ENCODE measurements around the gene BHLHE41.
A peak's percentile ranks its signal among the peaks of the same experiment; 100 is the strongest.

The BHLHE41 gene

GRCh38 chr12:26127404-26127803, 2.6 kb upstream of the BHLHE41 start:
- TF ChIP-seq, protein P1, sequence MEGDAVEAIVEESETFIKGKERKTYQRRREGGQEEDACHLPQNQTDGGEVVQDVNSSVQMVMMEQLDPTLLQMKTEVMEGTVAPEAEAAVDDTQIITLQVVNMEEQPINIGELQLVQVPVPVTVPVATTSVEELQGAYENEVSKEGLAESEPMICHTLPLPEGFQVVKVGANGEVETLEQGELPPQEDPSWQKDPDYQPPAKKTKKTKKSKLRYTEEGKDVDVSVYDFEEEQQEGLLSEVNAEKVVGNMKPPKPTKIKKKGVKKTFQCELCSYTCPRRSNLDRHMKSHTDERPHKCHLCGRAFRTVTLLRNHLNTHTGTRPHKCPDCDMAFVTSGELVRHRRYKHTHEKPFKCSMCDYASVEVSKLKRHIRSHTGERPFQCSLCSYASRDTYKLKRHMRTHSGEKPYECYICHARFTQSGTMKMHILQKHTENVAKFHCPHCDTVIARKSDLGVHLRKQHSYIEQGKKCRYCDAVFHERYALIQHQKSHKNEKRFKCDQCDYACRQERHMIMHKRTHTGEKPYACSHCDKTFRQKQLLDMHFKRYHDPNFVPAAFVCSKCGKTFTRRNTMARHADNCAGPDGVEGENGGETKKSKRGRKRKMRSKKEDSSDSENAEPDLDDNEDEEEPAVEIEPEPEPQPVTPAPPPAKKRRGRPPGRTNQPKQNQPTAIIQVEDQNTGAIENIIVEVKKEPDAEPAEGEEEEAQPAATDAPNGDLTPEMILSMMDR (IDR thresholded peaks at IDR 0.05; ENCODE audit: borderline replicate concordance, insufficient read depth, low read depth, low read length): no peak

DNA sequence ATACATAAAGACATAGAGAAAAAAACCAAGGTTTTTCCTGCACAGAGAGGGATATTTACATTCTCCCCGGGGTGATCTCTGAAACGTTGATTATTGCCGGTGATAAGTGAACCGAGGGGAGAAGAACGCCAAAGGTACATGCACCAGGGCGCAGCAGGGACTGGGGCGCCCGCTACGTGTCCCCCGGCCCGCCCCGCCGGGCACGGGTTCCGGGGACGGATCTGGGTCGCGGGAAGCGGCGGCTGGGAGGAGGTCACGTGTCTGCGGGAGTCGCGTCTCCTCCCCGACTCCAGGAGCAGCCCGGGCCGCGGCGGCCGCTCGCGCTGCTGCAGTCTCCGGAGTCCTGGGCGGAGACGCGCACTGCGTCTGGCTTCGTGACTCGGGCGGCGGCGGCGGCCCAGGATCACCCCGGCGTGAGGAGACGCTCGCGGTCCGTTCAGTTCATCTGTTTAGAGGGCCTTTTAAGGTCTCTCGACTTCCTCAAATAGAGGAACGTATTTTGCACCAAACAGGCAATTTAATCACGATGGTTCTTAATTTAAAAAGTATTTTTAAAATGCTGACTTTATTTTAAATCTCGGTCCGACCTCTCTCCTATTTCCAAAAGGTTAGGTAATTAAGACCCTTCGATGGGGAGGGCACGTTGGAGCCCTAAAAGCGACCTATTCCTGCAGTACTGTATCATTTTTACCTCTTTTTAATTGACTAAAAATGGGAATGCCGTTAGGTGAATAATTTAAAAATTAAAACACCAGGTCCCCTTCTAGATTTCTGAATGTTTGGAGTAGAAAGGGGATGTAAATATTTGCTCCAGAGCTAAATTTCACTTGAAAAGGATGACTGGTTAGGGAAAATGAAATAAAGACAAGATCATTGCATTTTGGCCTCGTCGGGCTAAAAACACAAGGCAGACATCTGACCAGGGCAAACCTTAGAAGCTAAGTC, 1.8 kb upstream of the BHLHE41 start:
- TF ChIP-seq, protein P1 (IDR thresholded peaks at IDR 0.05; ENCODE audit: borderline replicate concordance, insufficient read depth, low read depth, low read length): no peak
- H3K4me3 ChIP-seq (ENCODE audit: low read depth, low read length): peak overlapping the region; percentile 60

More at GRCh38 chr12:26127404-26127803, 2.6 kb upstream of the BHLHE41 start:
- no peak overlapping the region for H3K4me3 ChIP-seq (ENCODE audit: low read depth, low read length)

GRCh38 chr12:26125400-26126339, 833 bp upstream of the BHLHE41 start:
- H3K4me3 ChIP-seq (ENCODE audit: low read depth, low read length): peak overlapping the region; percentile 60
- TF ChIP-seq, protein P1 (IDR thresholded peaks at IDR 0.05; ENCODE audit: borderline replicate concordance, insufficient read depth, low read depth, low read length): no peak

GRCh38 chr12:26123482-26123980, 1.3 kb downstream of the BHLHE41 start:
- H3K4me3 ChIP-seq (ENCODE audit: low read depth, low read length): peak overlapping the region; percentile 62
- TF ChIP-seq, protein P1 (IDR thresholded peaks at IDR 0.05; ENCODE audit: borderline replicate concordance, insufficient read depth, low read depth, low read length): no peak

- peak overlapping the region; percentile 62 for H3K4me3 ChIP-seq (ENCODE audit: low read depth, low read length)
- TF ChIP-seq, protein P1 (IDR thresholded peaks at IDR 0.05; ENCODE audit: borderline replicate concordance, insufficient read depth, low read depth, low read length): no peak
These were observed 2.0 kb downstream of the BHLHE41 start for GRCh38 chr12:26122681-26123481.

DNA sequence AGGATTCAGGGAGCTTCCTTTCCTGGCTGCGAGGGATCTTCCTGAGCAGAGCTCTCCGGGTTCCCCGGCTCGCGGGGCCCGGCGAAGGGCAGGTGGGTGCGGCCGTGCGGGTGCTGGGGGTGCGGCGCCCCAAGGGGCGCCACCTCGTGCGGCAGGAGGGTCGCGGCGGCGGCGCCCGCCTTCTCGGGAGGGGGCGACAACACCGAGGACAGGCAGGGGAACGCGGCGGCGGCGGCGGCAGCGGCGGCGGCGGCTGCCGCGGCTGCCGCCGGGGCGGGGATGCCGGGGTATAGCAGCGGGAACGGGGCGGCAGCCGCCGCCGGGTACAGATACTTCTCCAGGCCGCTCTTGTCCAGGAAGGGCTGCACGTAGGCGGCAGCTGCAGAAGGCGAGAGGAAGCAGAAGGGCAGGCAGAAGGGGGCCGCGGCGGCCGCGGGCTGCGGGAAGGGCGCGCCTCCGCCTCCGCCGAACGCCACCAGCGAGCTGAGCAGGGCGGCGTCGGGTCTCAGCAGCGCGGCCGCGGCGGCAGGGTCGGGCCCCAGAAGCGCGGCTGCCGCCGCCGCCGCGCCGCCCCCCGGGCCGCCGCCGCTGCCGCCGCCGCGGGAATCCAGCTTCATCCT, 2.7 kb downstream of the BHLHE41 start:
- TF ChIP-seq, protein P1 (IDR thresholded peaks at IDR 0.05; ENCODE audit: borderline replicate concordance, insufficient read depth, low read depth, low read length): no peak
- H3K4me3 ChIP-seq (ENCODE audit: low read depth, low read length): peak overlapping the region; percentile 62

Measured in GM12875 (cell line).